HL-60 (cell line): ENCODE measurements around the gene ZGPAT.

ENCODE experiments used
- CTCF ChIP-seq: IDR thresholded peaks from one replicate; pipeline ENCODE4 v1.5.1; 2011; ENCODE audit warnings: low read length, control low read depth, inconsistent platforms; ENCODE audit not compliant: insufficient read depth
- TF ChIP-seq, protein P1 (sequence below): IDR thresholded peaks from 2 replicates; pipeline ENCODE4 v1.6.1; 2012; ENCODE audit warnings: low read depth; ENCODE audit not compliant: insufficient replicate concordance

- peak; percentile 35 for TF ChIP-seq CTCF
- TF ChIP-seq, protein P1, sequence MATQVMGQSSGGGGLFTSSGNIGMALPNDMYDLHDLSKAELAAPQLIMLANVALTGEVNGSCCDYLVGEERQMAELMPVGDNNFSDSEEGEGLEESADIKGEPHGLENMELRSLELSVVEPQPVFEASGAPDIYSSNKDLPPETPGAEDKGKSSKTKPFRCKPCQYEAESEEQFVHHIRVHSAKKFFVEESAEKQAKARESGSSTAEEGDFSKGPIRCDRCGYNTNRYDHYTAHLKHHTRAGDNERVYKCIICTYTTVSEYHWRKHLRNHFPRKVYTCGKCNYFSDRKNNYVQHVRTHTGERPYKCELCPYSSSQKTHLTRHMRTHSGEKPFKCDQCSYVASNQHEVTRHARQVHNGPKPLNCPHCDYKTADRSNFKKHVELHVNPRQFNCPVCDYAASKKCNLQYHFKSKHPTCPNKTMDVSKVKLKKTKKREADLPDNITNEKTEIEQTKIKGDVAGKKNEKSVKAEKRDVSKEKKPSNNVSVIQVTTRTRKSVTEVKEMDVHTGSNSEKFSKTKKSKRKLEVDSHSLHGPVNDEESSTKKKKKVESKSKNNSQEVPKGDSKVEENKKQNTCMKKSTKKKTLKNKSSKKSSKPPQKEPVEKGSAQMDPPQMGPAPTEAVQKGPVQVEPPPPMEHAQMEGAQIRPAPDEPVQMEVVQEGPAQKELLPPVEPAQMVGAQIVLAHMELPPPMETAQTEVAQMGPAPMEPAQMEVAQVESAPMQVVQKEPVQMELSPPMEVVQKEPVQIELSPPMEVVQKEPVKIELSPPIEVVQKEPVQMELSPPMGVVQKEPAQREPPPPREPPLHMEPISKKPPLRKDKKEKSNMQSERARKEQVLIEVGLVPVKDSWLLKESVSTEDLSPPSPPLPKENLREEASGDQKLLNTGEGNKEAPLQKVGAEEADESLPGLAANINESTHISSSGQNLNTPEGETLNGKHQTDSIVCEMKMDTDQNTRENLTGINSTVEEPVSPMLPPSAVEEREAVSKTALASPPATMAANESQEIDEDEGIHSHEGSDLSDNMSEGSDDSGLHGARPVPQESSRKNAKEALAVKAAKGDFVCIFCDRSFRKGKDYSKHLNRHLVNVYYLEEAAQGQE, result no peak
Measured at GRCh38 chr20:63706852-63707557, 834 bp upstream of the ZGPAT start.
